Endodermal cell (in vitro differentiated cells): ENCODE data around the gene CABP7. TPM values are rescaled to one million over a fixed set of nuclear protein-coding genes. Genes with fewer than 3 reads are reported as not detected.

ENCODE experiments used
- DNase-seq: peaks from one replicate; pipeline ENCODE4 v3.0.0-alpha.2; 2017
- H3K27ac ChIP-seq: 2 replicates; pipeline ENCODE4 v1.5.1; 2013; ENCODE audit warnings: mild to moderate bottlenecking, low read depth, low read length, moderate library complexity
- H3K27me3 ChIP-seq: 2 replicates; pipeline ENCODE4 v1.6.1; 2013; ENCODE audit warnings: mild to moderate bottlenecking, low read length, moderate library complexity; ENCODE audit not compliant: insufficient read depth, control insufficient read depth, poor library complexity, severe bottlenecking
- H3K36me3 ChIP-seq: 2 replicates; pipeline ENCODE4 v1.7.0; 2013; ENCODE audit warnings: mild to moderate bottlenecking, low read length, moderate library complexity; ENCODE audit not compliant: control insufficient read depth, insufficient read depth
- H3K4me1 ChIP-seq: one replicate; pipeline ENCODE4 v1.7.0; 2013; ENCODE audit warnings: low read length; ENCODE audit not compliant: control insufficient read depth, insufficient read depth
- H3K4me3 ChIP-seq: 2 replicates; pipeline ENCODE4 v1.5.1; 2013; ENCODE audit warnings: mild to moderate bottlenecking, low read length, moderate library complexity
- H3K9ac ChIP-seq: 2 replicates; pipeline ENCODE4 v1.6.1; 2013; ENCODE audit warnings: mild to moderate bottlenecking, low read length, moderate library complexity; ENCODE audit not compliant: poor library complexity, severe bottlenecking; ENCODE audit errors: extremely low read depth
- H3K9me3 ChIP-seq: 2 replicates; pipeline ENCODE4 v1.6.1; 2013; ENCODE audit warnings: mild to moderate bottlenecking, low read length, moderate library complexity; ENCODE audit not compliant: control insufficient read depth
- H3K27ac Mint-ChIP-seq: 2 replicates; pipeline ENCODE4 v1.8.0; 2020; ENCODE audit warnings: mixed read lengths
- H3K27me3 Mint-ChIP-seq: 2 replicates; pipeline ENCODE4 v1.8.0; 2021; ENCODE audit warnings: mild to moderate bottlenecking, mixed read lengths; ENCODE audit not compliant: insufficient read depth
- H3K36me3 Mint-ChIP-seq: 2 replicates; pipeline ENCODE4 v1.8.0; 2020; ENCODE audit warnings: low read depth, mixed read lengths
- H3K4me1 Mint-ChIP-seq: 2 replicates; pipeline ENCODE4 v1.8.0; 2020; ENCODE audit warnings: mixed read lengths
- H3K4me3 Mint-ChIP-seq: 2 replicates; pipeline ENCODE4 v1.8.0; 2020; ENCODE audit warnings: mild to moderate bottlenecking, moderate library complexity, mixed read lengths
- H3K9me3 Mint-ChIP-seq: 2 replicates; pipeline ENCODE4 v1.8.0; 2020; ENCODE audit warnings: mild to moderate bottlenecking, mixed read lengths
- CTCF ChIP-seq: fragments of 200-600 bp; sonication (generic); conservative IDR thresholded peaks from 2 replicates; pipeline ENCODE4 v1.5.0; 2021; ENCODE audit warnings: antibody characterized with exemption, mild to moderate bottlenecking
- WGBS, 2 experiments: methylation state at CpG; one replicate each; pipeline versions ENCODE4 v1.1.5 to v1.1.7; 2013; ENCODE audit warnings: missing lambda C conversion rate in 2 of 2, mixed read lengths in 1 of 2; ENCODE audit not compliant: insufficient coverage in 1 of 2, insufficient read length in 1 of 2; 5-methylcytosine and 5-hydroxymethylcytosine counted together
- total RNA-seq, 2 donors: library from RNA; stranded (reverse); fragmentation: NEBNext Ultra II Directional in 1 of 2; extraction: Animal tissue kit (Norgen Biotek cat#: 25700) in 1 of 2; gene quantifications; 2 replicates in 1 of 2; 3 replicates in 1 of 2; pipeline ENCODE4 v1.2.1, GENCODE V29; 2021

CABP7 gene
- total RNA-seq, 2 donors from 2014 or later, result 0.26 TPM; not detected in 1

- Histone ChIP-seq H3K4me1 (no peaks in the 10 kb centered on the region), H3K9ac (no peak overlapping the region), H3K27me3 (no peaks in the 10 kb centered on the region), H3K36me3 (no peaks in the 10 kb centered on the region), H3K9me3 (no peaks in the 10 kb centered on the region), H3K27ac (no peak overlapping the region), H3K4me3 (no peak overlapping the region)
- Mint-ChIP-seq H3K9me3 (no peaks in the 10 kb centered on the region), H3K4me3 (no peak overlapping the region), H3K36me3 (no peaks in the 10 kb centered on the region), H3K27ac (no peak overlapping the region), H3K4me1 (no peaks in the 10 kb centered on the region), H3K27me3 (no peaks in the 10 kb centered on the region)
- TF ChIP-seq CTCF, result no peak
- 77 to 84% methylated on average over 3 to 5 of the region's 5 CpGs for WGBS, 2 experiments
- no peak for DNase-seq
Measured at GRCh38 chr22:29758959-29759358, 39.2 kb downstream of the CABP7 start.

- no peaks in the 10 kb centered on the region for H3K27me3 Mint-ChIP-seq
- no peak overlapping the region for H3K4me3 Mint-ChIP-seq
- DNase-seq, result peak; percentile 66
- H3K27ac ChIP-seq, result no peak overlapping the region
- H3K36me3 Mint-ChIP-seq, result no peaks in the 10 kb centered on the region
- H3K9ac ChIP-seq, result no peak overlapping the region
- H3K4me1 ChIP-seq, result no peaks in the 10 kb centered on the region
- no peak overlapping the region for H3K4me3 ChIP-seq
- no peak for TF ChIP-seq CTCF
- H3K9me3 ChIP-seq, result no peaks in the 10 kb centered on the region
- no peaks in the 10 kb centered on the region for H3K9me3 Mint-ChIP-seq
- H3K27me3 ChIP-seq, result no peaks in the 10 kb centered on the region
- H3K36me3 ChIP-seq, result no peaks in the 10 kb centered on the region
- peaks cover 5% of the 10 kb centered on the region for H3K4me1 Mint-ChIP-seq
- H3K27ac Mint-ChIP-seq, result no peak overlapping the region
- WGBS, 2 experiments, result 74 to 77% methylated on average over 12 to 15 of the region's 15 CpGs
Measured at GRCh38 chr22:29762263-29762662, 42.5 kb downstream of the CABP7 start.

GRCh38 chr22:29765905-29766631 lies 46.3 kb downstream of the CABP7 start:
- Histone ChIP-seq H3K4me1 (no peaks in the 10 kb centered on the region), H3K36me3 (peaks cover 16% of the 10 kb centered on the region), H3K9me3 (no peaks in the 10 kb centered on the region), H3K27me3 (no peaks in the 10 kb centered on the region), H3K27ac (no peak overlapping the region), H3K4me3 (peak overlapping the region; percentile 95), H3K9ac (peak overlapping the region; percentile 61)
- WGBS, 2 experiments, result 62 to 77% methylated on average over 10 to 15 of the region's 15 CpGs
- Mint-ChIP-seq H3K27ac (peak overlapping the region; percentile 99), H3K4me3 (peak overlapping the region; percentile 99), H3K9me3 (no peaks in the 10 kb centered on the region), H3K4me1 (peaks cover 12% of the 10 kb centered on the region), H3K27me3 (no peaks in the 10 kb centered on the region), H3K36me3 (peaks cover 20% of the 10 kb centered on the region)
- no peak for TF ChIP-seq CTCF
- DNase-seq, result no peak
